Measurements from ENCODE around the gene CDH4. TPM values are rescaled to one million over a fixed set of nuclear protein-coding genes. Genes with fewer than 3 reads are reported as not detected.
A peak's percentile ranks its signal among the peaks of the same experiment; 100 is the strongest.

CDH4 gene
- total RNA-seq, 1 experiment from 2014 or later = 3.9 TPM

DNA sequence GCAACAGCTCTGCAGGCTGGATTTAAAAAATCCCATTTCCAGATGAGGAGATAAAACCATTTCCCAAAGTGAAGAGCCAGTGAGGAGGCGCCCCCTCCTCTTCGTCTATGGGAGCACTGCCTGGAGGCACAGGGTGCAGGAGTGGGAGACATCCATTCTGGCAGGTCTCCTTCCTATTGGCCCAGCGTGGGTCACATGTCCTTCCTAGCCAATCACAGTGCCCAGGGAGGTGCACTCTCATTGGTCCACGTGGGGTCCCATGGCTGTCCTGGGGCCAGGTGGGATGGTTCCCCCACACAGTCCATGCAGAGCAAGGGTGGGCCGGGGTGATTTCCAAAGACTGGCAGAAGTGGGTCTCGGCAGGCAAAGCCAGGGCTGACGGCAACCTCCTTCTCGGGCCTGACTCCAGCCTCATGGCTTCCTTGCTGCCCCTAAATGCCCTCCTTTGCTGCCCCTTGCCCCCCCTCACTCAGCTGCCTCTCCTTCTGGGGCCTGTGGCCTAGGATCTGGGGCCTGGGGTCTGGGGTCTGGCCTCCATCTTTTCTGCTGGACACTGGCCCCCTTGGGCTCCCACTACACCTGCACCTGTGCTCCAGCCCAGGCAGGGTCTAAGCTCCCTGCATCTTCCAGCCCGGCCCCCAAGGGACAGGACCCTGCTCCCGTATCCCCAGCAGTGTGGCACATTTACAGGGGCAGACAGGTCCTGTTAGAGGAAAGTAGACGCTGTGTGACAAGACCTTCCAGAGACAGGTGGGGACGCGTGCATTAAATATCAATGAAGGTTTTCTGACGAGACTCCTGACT lies 581.9 kb downstream of the CDH4 start:
- Histone ChIP-seq H3K36me3 (replicated peaks; ENCODE audit: control insufficient read depth, insufficient read depth, low read length) (no peaks in the 10 kb centered on the region), H3K4me3 (ENCODE audit: insufficient read depth, low read depth, low read length) (no peak overlapping the region), H3K27me3 (ENCODE audit: control insufficient read depth, insufficient read depth, low read length) (no peaks in the 10 kb centered on the region)
- DNase-seq = no peak

DNA sequence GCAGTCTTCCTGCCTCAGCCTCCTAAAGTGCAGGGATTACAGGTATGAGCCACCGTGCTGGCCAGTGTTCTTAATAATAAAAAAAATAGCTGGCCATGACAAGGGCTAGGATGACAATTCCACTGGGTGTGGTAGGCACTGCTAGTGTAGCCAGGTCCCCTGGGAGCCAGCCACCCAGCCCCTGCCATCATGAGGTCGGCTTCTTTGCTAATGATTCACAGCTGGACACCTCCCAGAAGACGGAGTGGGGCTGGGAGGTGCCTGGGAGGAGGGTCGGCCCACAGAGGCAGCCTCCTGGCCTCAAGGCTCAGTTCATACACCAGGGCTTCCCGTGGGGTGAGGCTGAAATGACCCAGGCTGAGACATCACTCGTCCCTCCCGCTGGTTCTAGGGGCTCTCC lies 583.2 kb downstream of the CDH4 start:
- Histone ChIP-seq H3K27me3 (ENCODE audit: control insufficient read depth, insufficient read depth, low read length) (no peaks in the 10 kb centered on the region), H3K4me3 (ENCODE audit: insufficient read depth, low read depth, low read length) (no peak overlapping the region), H3K36me3 (replicated peaks; ENCODE audit: control insufficient read depth, insufficient read depth, low read length) (no peaks in the 10 kb centered on the region)
- DNase-seq = no peak

DNA sequence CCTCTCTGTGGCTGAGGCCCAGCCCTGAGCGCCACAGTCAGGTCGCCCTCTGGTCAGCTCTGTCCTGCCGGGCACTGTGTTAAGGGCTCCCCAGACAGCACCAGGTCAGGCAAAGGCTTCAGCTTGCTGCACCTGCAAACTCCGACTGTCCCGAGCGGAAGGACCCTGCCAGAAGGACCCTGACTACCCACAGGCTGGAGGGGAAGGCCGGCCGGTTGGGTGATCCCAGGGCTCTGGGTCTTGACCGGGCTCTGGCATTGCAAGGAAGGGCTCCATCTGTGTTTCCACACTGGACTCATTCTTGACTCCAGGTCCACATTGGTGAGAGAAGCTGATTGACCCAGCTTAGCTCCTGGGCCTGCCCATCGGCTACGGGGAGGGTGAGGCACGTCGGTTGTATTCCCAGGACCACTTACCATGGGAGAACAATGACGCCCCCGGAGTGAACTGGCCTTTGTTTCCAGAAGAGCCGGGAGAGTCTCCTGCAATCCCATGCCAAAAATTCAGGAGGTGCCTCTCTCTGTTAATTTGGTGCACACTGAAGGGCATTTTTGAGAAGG lies 583.8 kb downstream of the CDH4 start:
- no peaks in the 10 kb centered on the region for H3K27me3 ChIP-seq (ENCODE audit: control insufficient read depth, insufficient read depth, low read length)
- no peaks in the 10 kb centered on the region for H3K36me3 ChIP-seq (replicated peaks; ENCODE audit: control insufficient read depth, insufficient read depth, low read length)
- H3K4me3 ChIP-seq (ENCODE audit: insufficient read depth, low read depth, low read length) = no peak overlapping the region
- DNase-seq = no peak

DNA sequence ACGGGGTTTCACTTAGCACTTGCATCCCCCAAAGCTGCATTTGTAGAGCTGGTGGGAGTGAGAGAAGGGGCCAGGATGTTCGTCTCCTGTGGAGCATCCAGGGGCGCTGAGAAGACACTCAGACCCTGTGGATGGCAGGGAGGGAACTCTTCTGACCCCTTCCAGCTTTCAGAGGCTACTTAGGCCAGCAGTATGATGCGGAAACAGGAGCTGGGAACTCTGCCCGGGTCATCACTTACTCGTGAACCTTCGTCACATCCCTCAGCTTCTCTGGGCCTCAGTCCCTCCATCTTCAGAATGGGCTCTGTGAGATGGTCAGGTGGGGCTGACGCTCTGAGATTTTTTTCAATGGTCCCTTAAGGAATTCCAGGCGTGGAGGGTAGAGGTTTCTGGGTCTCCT lies 585.1 kb downstream of the CDH4 start:
- Histone ChIP-seq H3K36me3 (replicated peaks; ENCODE audit: control insufficient read depth, insufficient read depth, low read length) (no peaks in the 10 kb centered on the region), H3K27me3 (ENCODE audit: control insufficient read depth, insufficient read depth, low read length) (no peaks in the 10 kb centered on the region), H3K4me3 (ENCODE audit: insufficient read depth, low read depth, low read length) (no peak overlapping the region)
- DNase-seq = no peak

DNA sequence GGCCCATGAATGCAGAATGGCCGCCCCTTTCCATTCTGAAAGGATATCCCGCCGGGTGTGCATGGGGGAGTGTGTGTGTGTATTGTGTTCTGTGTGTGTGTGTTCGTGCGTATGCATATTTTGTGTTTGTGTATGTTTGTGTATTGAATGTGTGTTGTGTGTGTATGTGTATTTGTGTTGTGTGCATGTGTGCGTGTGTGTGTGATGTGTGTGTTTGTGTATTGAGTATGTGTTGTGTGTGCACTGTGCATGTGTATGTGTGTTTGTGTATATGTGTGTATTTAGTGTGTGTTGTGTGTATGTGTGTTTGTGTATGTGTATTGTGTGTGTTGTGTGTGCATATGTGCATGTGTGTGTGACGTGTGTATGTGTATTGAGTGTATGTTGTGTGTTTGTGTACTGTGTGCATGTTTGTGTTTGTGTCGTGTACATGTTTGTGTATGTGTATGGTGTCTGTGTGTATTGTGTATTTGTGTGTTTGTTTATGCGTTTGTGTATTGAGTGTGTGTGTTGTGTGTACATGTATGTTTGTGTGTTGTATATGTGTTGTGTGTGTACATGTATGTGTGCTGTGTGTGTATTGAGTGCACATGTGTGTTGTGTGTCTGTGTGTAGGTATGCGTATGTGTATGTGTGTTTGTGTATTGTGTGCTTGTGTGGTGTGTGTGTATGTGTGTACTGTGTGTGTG lies 587.3 kb downstream of the CDH4 start:
- Histone ChIP-seq H3K36me3 (replicated peaks; ENCODE audit: control insufficient read depth, insufficient read depth, low read length) (no peaks in the 10 kb centered on the region), H3K4me3 (ENCODE audit: insufficient read depth, low read depth, low read length) (no peak overlapping the region), H3K27me3 (ENCODE audit: control insufficient read depth, insufficient read depth, low read length) (no peaks in the 10 kb centered on the region)
- DNase-seq = no peak

DNA sequence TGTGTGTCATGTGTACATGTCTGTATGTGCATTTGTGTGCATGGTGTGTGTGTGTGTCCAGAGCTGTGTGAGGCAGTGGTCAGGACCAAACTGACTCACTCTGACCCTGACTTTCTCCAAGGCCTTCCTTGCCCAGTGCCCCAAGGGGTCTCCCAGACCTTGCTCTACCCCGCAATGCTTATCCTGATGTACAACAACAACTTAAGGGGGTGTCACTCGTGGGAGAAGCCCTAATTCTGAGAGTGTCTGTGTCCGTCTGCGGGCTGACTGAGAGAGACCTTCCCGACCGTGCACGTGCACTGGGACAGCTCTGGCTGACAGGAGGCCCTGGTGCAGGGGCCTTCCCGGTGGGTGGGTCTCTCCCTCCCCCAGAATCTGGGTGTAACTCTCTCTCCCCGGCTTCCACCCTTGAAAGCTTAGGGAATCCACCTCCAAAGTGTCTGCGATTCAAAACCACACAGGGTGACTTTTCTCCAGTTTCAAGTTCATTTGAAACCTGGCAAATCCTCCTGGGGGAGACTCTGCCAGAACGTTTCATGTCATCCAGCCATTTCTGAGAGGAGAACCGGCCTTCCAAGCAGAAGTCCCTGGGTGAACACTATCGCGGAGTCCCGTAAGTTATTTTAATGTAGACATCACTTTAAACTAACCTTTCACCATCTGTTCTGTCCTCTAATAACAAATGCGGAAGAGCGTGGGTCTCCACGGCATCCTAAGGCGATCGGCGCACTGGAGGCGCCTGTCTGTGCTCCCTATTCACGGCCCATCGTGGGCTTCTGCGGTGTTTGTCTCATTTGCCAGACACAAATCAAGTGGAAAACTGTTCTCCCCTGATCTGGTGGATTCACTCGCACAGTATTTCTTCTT lies 588.1 kb downstream of the CDH4 start:
- DNase-seq = no peak
- no peaks in the 10 kb centered on the region for H3K36me3 ChIP-seq (replicated peaks; ENCODE audit: control insufficient read depth, insufficient read depth, low read length)

DNA sequence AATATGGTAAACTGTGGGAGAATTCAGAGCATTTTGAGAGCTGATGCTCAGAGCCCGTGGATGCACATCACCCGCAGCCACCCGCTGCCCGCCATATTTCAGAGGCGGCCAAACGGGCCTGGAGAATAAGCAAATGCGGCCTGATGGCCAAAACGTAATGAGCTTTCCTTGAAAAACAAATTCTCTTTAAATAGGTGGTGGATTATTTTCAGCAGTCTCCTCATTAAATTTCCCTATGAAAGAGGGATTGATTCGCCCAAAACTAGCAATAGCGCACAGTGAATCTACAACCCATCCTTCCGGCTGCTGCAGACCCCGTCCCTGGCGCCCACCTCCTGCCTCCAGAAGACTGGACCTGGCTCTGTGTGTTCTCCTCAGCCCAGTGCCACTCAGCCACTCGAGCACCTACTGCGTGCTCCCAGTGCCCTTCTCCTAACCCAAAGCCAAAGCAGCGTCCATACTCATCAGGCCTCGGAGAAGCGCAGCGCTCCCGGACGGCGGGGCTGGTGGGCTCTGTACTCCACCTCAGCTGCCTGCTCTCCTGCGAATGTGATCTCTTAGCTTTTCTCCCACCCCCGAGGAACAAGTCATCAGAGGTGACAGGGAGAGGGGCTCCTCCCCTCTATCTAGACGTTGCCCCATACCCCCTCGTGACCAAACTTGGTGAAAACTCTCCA lies 588.9 kb downstream of the CDH4 start:
- H3K27me3 ChIP-seq (ENCODE audit: control insufficient read depth, insufficient read depth, low read length) = no peaks in the 10 kb centered on the region
- no peaks in the 10 kb centered on the region for H3K36me3 ChIP-seq (replicated peaks; ENCODE audit: control insufficient read depth, insufficient read depth, low read length)
- DNase-seq = no peak
- no peak overlapping the region for H3K4me3 ChIP-seq (ENCODE audit: insufficient read depth, low read depth, low read length)

More for the DNA sequence above, 588.1 kb downstream of the CDH4 start:
- H3K27me3 ChIP-seq (ENCODE audit: control insufficient read depth, insufficient read depth, low read length) = no peaks in the 10 kb centered on the region
- H3K4me3 ChIP-seq (ENCODE audit: insufficient read depth, low read depth, low read length) = no peak overlapping the region

DNA sequence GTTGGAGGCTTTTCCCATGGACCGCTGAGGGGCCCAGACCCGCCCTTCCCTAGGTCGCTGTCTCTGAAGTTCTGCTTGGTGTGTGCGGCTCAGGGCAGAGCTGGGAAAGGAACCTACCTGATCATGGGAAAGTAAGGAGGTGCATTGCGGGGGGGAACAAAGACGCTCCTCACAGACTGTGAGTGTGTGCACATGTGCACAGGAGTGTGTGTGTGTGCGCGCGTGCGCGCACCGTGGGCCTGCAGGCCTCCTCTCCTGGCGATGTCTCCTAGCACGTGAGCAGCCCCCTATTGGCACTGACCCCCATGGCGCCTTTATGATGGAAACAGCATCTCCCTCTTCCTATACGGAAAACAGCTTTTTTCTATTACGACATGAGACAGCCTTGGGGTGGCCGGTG lies 589.5 kb downstream of the CDH4 start:
- H3K36me3 ChIP-seq (replicated peaks; ENCODE audit: control insufficient read depth, insufficient read depth, low read length) = no peaks in the 10 kb centered on the region
- no peaks in the 10 kb centered on the region for H3K27me3 ChIP-seq (ENCODE audit: control insufficient read depth, insufficient read depth, low read length)
- no peak overlapping the region for H3K4me3 ChIP-seq (ENCODE audit: insufficient read depth, low read depth, low read length)
- no peak for DNase-seq

DNA sequence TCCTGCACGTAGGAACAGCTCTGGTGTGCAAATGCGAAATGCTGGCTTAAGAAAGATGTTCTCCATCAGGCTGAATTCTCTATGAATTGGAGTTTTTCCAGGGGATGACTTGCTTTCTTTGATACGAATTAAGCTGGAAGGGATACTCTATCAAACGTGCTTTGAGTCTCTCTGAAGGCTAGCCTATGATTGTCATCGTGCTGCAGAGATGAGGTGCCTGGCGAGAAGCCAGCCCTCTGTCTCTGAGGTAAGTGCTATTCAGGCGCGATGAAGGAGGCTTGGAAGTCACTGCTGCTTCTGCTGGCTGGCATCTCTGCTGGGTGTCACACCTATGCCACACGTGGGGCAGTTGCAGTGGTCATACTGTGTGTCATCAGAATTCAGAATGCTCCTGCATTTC lies 589.9 kb downstream of the CDH4 start:
- H3K27me3 ChIP-seq (ENCODE audit: control insufficient read depth, insufficient read depth, low read length) = no peaks in the 10 kb centered on the region
- DNase-seq = no peak

DNA sequence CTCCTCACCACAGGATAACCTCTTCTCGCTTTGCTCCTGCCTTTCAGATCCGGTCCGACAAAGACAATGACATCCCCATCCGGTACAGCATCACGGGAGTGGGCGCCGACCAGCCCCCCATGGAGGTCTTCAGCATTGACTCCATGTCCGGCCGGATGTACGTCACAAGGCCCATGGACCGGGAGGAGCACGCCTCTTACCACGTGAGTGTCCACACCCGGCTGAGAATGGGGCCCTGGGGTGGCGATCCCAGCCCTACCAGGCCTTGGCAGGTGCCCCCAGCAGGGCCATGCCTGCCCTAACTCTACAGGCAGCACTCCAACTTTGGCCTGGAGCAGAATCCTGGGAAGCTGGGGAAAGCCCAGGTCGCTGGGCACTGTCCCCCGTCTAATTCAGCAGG lies 592.6 kb downstream of the CDH4 start:
- H3K4me3 ChIP-seq (ENCODE audit: insufficient read depth, low read depth, low read length) = no peak overlapping the region
- no peaks in the 10 kb centered on the region for H3K36me3 ChIP-seq (replicated peaks; ENCODE audit: control insufficient read depth, insufficient read depth, low read length)
- H3K27me3 ChIP-seq (ENCODE audit: control insufficient read depth, insufficient read depth, low read length) = no peaks in the 10 kb centered on the region
- no peak for DNase-seq

More for the DNA sequence above, 589.9 kb downstream of the CDH4 start:
- Histone ChIP-seq H3K36me3 (replicated peaks; ENCODE audit: control insufficient read depth, insufficient read depth, low read length) (no peaks in the 10 kb centered on the region), H3K4me3 (ENCODE audit: insufficient read depth, low read depth, low read length) (no peak overlapping the region)

DNA sequence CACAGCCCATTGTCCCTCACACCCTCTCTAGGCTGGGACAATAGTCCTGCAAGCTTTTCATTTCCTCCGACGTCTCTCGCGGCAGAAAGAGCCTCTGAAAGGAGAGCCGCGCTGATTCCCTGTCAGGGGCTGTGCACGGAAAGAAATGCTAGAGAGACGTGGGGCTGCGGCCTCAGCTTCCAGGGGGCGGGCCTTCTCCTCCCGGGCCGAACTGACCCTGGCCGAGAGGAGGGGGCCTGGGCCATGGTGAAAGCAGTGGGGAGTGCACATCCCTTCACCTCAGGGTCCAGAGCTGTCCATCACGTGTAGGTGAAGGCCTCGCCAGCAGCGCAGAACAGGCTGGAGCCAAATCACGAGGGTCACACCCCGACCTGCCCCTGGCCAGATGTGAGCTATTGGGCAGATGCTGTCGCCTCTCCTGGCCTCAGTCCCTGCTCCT lies 593.2 kb downstream of the CDH4 start:
- H3K4me3 ChIP-seq (ENCODE audit: insufficient read depth, low read depth, low read length) = no peak overlapping the region
- DNase-seq = peak; percentile 73
- no peaks in the 10 kb centered on the region for H3K36me3 ChIP-seq (replicated peaks; ENCODE audit: control insufficient read depth, insufficient read depth, low read length)
- H3K27me3 ChIP-seq (ENCODE audit: control insufficient read depth, insufficient read depth, low read length) = no peaks in the 10 kb centered on the region

DNA sequence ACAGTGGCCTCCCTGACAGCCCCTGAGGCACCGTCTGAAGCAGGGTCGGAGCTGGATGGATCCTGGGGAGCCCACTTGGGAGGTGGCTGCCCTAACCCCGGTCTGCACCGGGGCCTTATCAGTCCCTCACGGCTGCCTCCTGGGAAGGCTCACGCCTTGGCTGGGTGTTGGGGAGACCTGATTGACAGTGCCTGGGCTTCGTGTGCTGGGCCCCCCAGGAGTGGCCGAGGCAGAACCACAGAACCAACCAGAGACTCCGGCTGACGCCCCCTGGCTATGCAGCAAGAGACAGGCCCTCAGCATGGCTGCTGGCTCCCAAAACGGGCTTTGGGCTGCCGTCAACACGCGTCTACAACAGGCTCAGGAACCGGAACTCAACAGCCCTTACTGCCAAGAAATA lies 594.0 kb downstream of the CDH4 start:
- Histone ChIP-seq H3K4me3 (ENCODE audit: insufficient read depth, low read depth, low read length) (no peak overlapping the region), H3K36me3 (replicated peaks; ENCODE audit: control insufficient read depth, insufficient read depth, low read length) (no peaks in the 10 kb centered on the region), H3K27me3 (ENCODE audit: control insufficient read depth, insufficient read depth, low read length) (no peaks in the 10 kb centered on the region)
- DNase-seq = no peak

DNA sequence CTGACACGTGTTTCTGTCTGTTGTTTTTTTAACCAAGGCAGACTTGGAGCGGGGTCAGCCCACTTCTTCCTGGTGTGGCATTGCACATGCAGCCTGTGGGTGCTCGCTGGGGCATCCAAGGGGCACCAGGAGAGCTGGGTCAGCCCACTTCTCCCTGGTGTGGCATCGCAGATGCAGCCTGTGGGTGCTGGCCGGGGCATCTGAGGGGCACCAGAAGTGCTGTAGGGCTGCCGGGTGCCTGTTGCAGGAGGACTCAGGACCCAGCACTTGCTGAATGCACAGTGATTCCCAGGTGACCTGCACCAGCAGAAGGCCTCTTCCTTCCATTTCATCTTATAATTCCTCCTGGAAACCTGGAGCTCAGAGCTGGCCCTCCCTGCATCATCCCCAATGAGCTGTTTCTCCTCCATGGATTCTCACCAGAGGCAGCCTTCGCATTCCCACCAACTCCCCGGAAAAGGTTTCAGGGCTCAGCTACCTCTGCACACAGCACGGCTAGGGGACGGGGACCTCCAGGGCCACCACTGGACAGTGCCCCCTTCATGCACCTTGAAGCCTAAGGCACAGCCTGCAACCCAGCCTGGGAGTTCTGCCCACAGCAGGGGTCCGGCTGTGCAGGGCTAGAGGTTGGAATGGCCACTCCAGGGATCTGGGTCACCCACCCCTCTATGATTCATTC lies 594.8 kb downstream of the CDH4 start:
- Histone ChIP-seq H3K27me3 (ENCODE audit: control insufficient read depth, insufficient read depth, low read length) (no peaks in the 10 kb centered on the region), H3K36me3 (replicated peaks; ENCODE audit: control insufficient read depth, insufficient read depth, low read length) (no peaks in the 10 kb centered on the region), H3K4me3 (ENCODE audit: insufficient read depth, low read depth, low read length) (no peak overlapping the region)
- DNase-seq = no peak

DNA sequence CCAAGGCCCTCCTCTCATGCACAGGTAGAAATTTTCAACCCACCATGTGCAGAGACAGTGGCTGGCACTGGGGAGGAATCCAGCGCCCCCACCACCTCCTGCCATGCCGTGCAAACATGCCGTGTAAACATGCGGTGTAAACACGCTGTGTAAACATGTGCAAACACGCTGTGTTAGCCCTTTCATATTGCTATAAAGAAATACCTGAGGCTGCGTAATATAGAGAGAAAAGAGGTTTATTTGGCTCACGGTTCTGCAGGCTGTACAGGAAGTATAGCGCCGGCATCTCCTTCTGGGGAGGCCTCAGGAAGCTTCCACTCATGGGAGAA lies 595.3 kb downstream of the CDH4 start:
- Histone ChIP-seq H3K4me3 (ENCODE audit: insufficient read depth, low read depth, low read length) (no peak overlapping the region), H3K36me3 (replicated peaks; ENCODE audit: control insufficient read depth, insufficient read depth, low read length) (no peaks in the 10 kb centered on the region), H3K27me3 (ENCODE audit: control insufficient read depth, insufficient read depth, low read length) (no peaks in the 10 kb centered on the region)
- DNase-seq = no peak
